H9 (cell line): ENCODE results near the gene PIK3C2A. TPM values are rescaled to one million over a fixed set of nuclear protein-coding genes. Genes with fewer than 3 reads are reported as not detected.

Experiments
- DNase-seq: peaks from one replicate; pipeline ENCODE4 v3.0.0-alpha.2; 2017
- H2AFZ ChIP-seq: one replicate; pipeline ENCODE4 v1.6.1; 2013; ENCODE audit warnings: mild to moderate bottlenecking, low read length, control low read depth, moderate library complexity
- H2AK5ac ChIP-seq: 2 replicates; pipeline ENCODE4 v1.6.1; 2013; ENCODE audit warnings: low read length, control low read depth, mixed read lengths; ENCODE audit not compliant: insufficient read length
- H2BK120ac ChIP-seq: one replicate; pipeline ENCODE4 v1.6.1; 2013; ENCODE audit warnings: low read depth, mild to moderate bottlenecking, low read length, control low read depth, inconsistent platforms; ENCODE audit not compliant: poor library complexity, severe bottlenecking
- H2BK12ac ChIP-seq: 2 replicates; pipeline ENCODE4 v1.6.1; 2013; ENCODE audit warnings: low read length, control low read depth, mixed read lengths, low read depth; ENCODE audit not compliant: insufficient read length
- H2BK15ac ChIP-seq: 2 replicates; pipeline ENCODE4 v1.6.1; 2013; ENCODE audit warnings: low read depth, low read length, control low read depth
- H2BK20ac ChIP-seq: one replicate; pipeline ENCODE4 v1.6.1; 2013; ENCODE audit warnings: low read depth, mild to moderate bottlenecking, low read length, control low read depth, inconsistent platforms; ENCODE audit not compliant: poor library complexity, severe bottlenecking
- H2BK5ac ChIP-seq: 2 replicates; pipeline ENCODE4 v1.6.1; 2013; ENCODE audit warnings: low read length, control low read depth, mixed read lengths; ENCODE audit not compliant: insufficient read length
- H3K14ac ChIP-seq: 2 replicates; pipeline ENCODE4 v1.6.1; 2013; ENCODE audit warnings: low read length, control low read depth; ENCODE audit not compliant: insufficient read depth
- H3K18ac ChIP-seq: 2 replicates; pipeline ENCODE4 v1.6.1; 2013; ENCODE audit warnings: low read depth, mild to moderate bottlenecking, mixed read lengths, low read length, control low read depth; ENCODE audit not compliant: insufficient read length
- H3K23ac ChIP-seq: 2 replicates; pipeline ENCODE4 v1.6.1; 2013; ENCODE audit warnings: low read length, control low read depth, mixed read lengths, low read depth; ENCODE audit not compliant: insufficient read length
- H3K23me2 ChIP-seq: 2 replicates; pipeline ENCODE4 v1.6.1; 2013; ENCODE audit warnings: low read depth, mild to moderate bottlenecking, mixed read lengths, low read length, control low read depth; ENCODE audit not compliant: insufficient read length, poor library complexity, severe bottlenecking
- H3K27ac ChIP-seq: 2 replicates; pipeline ENCODE4 v1.5.1; 2013; ENCODE audit warnings: low read length, control low read depth, mixed read lengths, low read depth; ENCODE audit not compliant: insufficient read length
- H3K27me3 ChIP-seq: 2 replicates; pipeline ENCODE4 v1.6.1; 2013; ENCODE audit warnings: low read length, control low read depth, inconsistent platforms; ENCODE audit not compliant: insufficient read depth
- H3K4ac ChIP-seq: 2 replicates; pipeline ENCODE4 v1.6.1; 2013; ENCODE audit warnings: low read depth, mild to moderate bottlenecking, control low read depth, inconsistent platforms, low read length, moderate library complexity
- H3K4me1 ChIP-seq: 2 replicates; pipeline ENCODE4 v1.6.1; 2013; ENCODE audit warnings: low read length, control low read depth, inconsistent platforms; ENCODE audit not compliant: insufficient read depth
- H3K4me2 ChIP-seq: 2 replicates; pipeline ENCODE4 v1.6.1; 2013; ENCODE audit warnings: low read length, control low read depth, mixed read lengths; ENCODE audit not compliant: insufficient read length, insufficient read depth
- H3K56ac ChIP-seq: 2 replicates; pipeline ENCODE4 v1.6.1; 2013; ENCODE audit warnings: low read depth, mild to moderate bottlenecking, mixed read lengths, low read length, control low read depth; ENCODE audit not compliant: insufficient read length
- H3K79me1 ChIP-seq: 2 replicates; pipeline ENCODE4 v1.6.1; 2013; ENCODE audit warnings: low read depth, mild to moderate bottlenecking, moderate library complexity, low read length, control low read depth, inconsistent platforms; ENCODE audit not compliant: insufficient read depth, poor library complexity, severe bottlenecking
- H3K79me2 ChIP-seq: 2 replicates; pipeline ENCODE4 v1.6.1; 2013; ENCODE audit warnings: low read length, control low read depth, inconsistent platforms; ENCODE audit not compliant: insufficient read depth
- H3K9ac ChIP-seq: 2 replicates; pipeline ENCODE4 v1.6.1; 2013; ENCODE audit warnings: low read length, control low read depth, mixed read lengths; ENCODE audit not compliant: insufficient read length; ENCODE audit errors: extremely low read depth
- H3K9me3 ChIP-seq: one replicate; pipeline ENCODE4 v1.6.1; 2013; ENCODE audit warnings: low read depth, low read length, inconsistent platforms; ENCODE audit not compliant: control insufficient read depth
- H3T11ph ChIP-seq: one replicate; pipeline ENCODE4 v1.6.1; 2013; ENCODE audit warnings: mild to moderate bottlenecking, low read length, control low read depth, inconsistent platforms
- H4K20me1 ChIP-seq: one replicate; pipeline ENCODE4 v1.6.1; 2013; ENCODE audit not compliant: control insufficient read depth, insufficient read length, insufficient read depth
- H4K5ac ChIP-seq: 2 replicates; pipeline ENCODE4 v1.6.1; 2013; ENCODE audit warnings: low read depth, mild to moderate bottlenecking, mixed read lengths, low read length, control low read depth; ENCODE audit not compliant: insufficient read length
- H4K8ac ChIP-seq: replicated peaks from 2 replicates; pipeline ENCODE4 v1.6.1; 2013; ENCODE audit warnings: low read length, control low read depth, mixed read lengths, low read depth; ENCODE audit not compliant: insufficient read length
- H4K91ac ChIP-seq: 2 replicates; pipeline ENCODE4 v1.6.1; 2013; ENCODE audit warnings: low read depth, mild to moderate bottlenecking, moderate library complexity, mixed read lengths, low read length, control low read depth; ENCODE audit not compliant: insufficient read length
- H3K27ac Mint-ChIP-seq, 3 experiments: 2 replicates in 2 of 3; 3 replicates in 1 of 3; pipeline ENCODE4 v1.8.0; 2020 to 2021; ENCODE audit warnings: mixed read lengths in 3 of 3, mild to moderate bottlenecking in 1 of 3, moderate library complexity in 1 of 3
- H3K27me3 Mint-ChIP-seq: 2 replicates; pipeline ENCODE4 v1.8.0; 2021; ENCODE audit warnings: low read depth, mild to moderate bottlenecking, moderate library complexity, mixed read lengths
- H3K36me3 Mint-ChIP-seq, 3 experiments: 2 replicates in 2 of 3; 3 replicates in 1 of 3; pipeline ENCODE4 v1.8.0; 2020 to 2021; ENCODE audit warnings: low read depth in 3 of 3, mixed read lengths in 3 of 3; ENCODE audit not compliant: insufficient read depth in 1 of 3
- H3K4me1 Mint-ChIP-seq, 2 experiments: 2 replicates each; pipeline ENCODE4 v1.8.0; 2020; ENCODE audit warnings: mixed read lengths in 2 of 2
- H3K4me3 Mint-ChIP-seq, 2 experiments: 2 replicates in 1 of 2; 3 replicates in 1 of 2; pipeline ENCODE4 v1.8.0; 2020 to 2021; ENCODE audit warnings: mild to moderate bottlenecking in 2 of 2, mixed read lengths in 2 of 2, moderate library complexity in 1 of 2
- H3K9me3 Mint-ChIP-seq, 2 experiments: 2 replicates in 1 of 2; 3 replicates in 1 of 2; pipeline ENCODE4 v1.8.0; 2020; ENCODE audit warnings: mild to moderate bottlenecking in 2 of 2, mixed read lengths in 2 of 2, moderate library complexity in 1 of 2
- WGBS: extraction: QIAGEN DNeasy Blood & Tissue Kit; methylation state at CpG from one replicate; pipeline ENCODE4 v1.1.7; 2013; ENCODE audit warnings: missing lambda C conversion rate, low lambda C conversion rate, mixed read lengths; ENCODE audit not compliant: insufficient read length; ENCODE audit errors: extremely low coverage; 5-methylcytosine and 5-hydroxymethylcytosine counted together
- total RNA-seq: library from RNA; stranded (reverse); gene quantifications from 2 replicates; pipeline ENCODE4 v1.2.1, GENCODE V29; 2021
- TF ChIP-seq, protein P1 (sequence below): fragments of 200-600 bp; sonication (generic); conservative IDR thresholded peaks from 3 replicates; pipeline ENCODE4 v1.8.0; 2021; ENCODE audit warnings: antibody characterized with exemption, mild to moderate bottlenecking

Gene PIK3C2A
- total RNA-seq, 1 experiment from 2014 or later = 82.6 TPM

DNA sequence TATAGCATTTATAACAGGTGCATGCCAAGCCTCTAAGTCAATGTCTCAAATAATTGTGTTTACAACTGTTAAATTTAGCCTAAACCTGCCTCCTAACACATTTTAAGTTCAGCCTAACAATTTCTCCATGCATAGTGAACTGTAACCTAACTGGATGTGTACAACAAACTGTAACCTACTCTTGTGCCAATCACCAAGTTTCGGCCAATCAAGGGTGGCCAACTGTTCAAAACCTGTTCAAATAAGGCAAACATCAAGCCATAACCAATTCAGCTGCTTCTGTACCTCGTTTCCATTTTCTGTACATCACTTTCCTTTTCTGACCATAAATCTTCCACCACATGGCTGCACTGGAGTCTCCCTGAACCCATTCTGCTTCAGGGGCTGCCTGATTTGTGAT lies 45.4 kb downstream of the PIK3C2A start:
- H3K4me3 Mint-ChIP-seq = no peak overlapping the region
- H3K27me3 Mint-ChIP-seq = no peaks in the 10 kb centered on the region
- no peak for DNase-seq
- Histone ChIP-seq H3K9me3 (no peaks in the 10 kb centered on the region), H3K27ac (no peak overlapping the region), H2AK5ac (no peak overlapping the region), H2BK12ac (no peak overlapping the region), H4K5ac (no peak overlapping the region), H3K27me3 (no peaks in the 10 kb centered on the region), H3K23ac (no peak overlapping the region), H2BK20ac (no peak overlapping the region), H3K79me1 (peaks cover 12% of the 10 kb centered on the region), H3K14ac (no peak overlapping the region), H4K20me1 (no peaks in the 10 kb centered on the region), H3K79me2 (peaks cover 22% of the 10 kb centered on the region; the same call in 1 of the 2 replicates), H3K23me2 (no peaks in the 10 kb centered on the region), H2BK15ac (no peak overlapping the region), H3K4me1 (no peaks in the 10 kb centered on the region), H3T11ph (no peak overlapping the region), H3K9ac (no peak overlapping the region), H3K18ac (no peak overlapping the region), H4K91ac (no peak overlapping the region), H3K4ac (no peak overlapping the region), H2AFZ (no peak overlapping the region), H4K8ac (no peak overlapping the region), H3K4me2 (no peak overlapping the region), H2BK120ac (no peak overlapping the region), H3K56ac (no peak overlapping the region), H2BK5ac (no peak overlapping the region)
- H3K36me3 Mint-ChIP-seq = peaks cover 0 to 6% (median 0%) of the 10 kb centered on the region in 3 experiments; a peak in 1 of 7 replicates
- WGBS = no CpG with 5 or more reads among the region's 2 CpGs
- TF ChIP-seq, protein P1, sequence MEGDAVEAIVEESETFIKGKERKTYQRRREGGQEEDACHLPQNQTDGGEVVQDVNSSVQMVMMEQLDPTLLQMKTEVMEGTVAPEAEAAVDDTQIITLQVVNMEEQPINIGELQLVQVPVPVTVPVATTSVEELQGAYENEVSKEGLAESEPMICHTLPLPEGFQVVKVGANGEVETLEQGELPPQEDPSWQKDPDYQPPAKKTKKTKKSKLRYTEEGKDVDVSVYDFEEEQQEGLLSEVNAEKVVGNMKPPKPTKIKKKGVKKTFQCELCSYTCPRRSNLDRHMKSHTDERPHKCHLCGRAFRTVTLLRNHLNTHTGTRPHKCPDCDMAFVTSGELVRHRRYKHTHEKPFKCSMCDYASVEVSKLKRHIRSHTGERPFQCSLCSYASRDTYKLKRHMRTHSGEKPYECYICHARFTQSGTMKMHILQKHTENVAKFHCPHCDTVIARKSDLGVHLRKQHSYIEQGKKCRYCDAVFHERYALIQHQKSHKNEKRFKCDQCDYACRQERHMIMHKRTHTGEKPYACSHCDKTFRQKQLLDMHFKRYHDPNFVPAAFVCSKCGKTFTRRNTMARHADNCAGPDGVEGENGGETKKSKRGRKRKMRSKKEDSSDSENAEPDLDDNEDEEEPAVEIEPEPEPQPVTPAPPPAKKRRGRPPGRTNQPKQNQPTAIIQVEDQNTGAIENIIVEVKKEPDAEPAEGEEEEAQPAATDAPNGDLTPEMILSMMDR = no peak
- H3K27ac Mint-ChIP-seq = 0 out of 7 replicates have a peak overlapping the region, but pooled peaks of 1 of the 3 experiments have one; percentile 35
- H3K9me3 Mint-ChIP-seq = no peaks in the 10 kb centered on the region
- peaks cover 0 to 12% of the 10 kb centered on the region in 2 experiments; a peak in 2 of 4 replicates for H3K4me1 Mint-ChIP-seq
